HG02981 (cell line): ENCODE results near the gene TCAIM.

Experiments
- ATAC-seq: cut with Tn5 transposase; IDR thresholded peaks from one replicate; pipeline ENCODE4 v1.9.1; 2021; ENCODE audit warnings: mild to moderate bottlenecking, moderate library complexity; ENCODE audit not compliant: unreplicated experiment

The TCAIM gene, protein sequence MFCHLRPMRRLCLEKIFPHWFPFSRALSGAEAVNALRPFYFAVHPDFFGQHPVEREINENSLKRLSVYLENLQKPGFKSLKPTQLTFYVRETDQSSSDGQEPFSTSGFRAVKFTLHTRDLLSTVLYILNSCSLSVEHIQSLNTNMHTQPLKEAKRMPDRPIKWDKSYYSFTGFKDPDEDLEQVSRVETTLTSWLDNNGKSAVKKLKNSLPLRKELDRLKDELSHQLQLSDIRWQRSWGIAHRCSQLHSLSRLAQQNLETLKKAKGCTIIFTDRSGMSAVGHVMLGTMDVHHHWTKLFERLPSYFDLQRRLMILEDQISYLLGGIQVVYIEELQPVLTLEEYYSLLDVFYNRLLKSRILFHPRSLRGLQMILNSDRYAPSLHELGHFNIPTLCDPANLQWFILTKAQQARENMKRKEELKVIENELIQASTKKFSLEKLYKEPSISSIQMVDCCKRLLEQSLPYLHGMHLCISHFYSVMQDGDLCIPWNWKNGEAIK

DNA sequence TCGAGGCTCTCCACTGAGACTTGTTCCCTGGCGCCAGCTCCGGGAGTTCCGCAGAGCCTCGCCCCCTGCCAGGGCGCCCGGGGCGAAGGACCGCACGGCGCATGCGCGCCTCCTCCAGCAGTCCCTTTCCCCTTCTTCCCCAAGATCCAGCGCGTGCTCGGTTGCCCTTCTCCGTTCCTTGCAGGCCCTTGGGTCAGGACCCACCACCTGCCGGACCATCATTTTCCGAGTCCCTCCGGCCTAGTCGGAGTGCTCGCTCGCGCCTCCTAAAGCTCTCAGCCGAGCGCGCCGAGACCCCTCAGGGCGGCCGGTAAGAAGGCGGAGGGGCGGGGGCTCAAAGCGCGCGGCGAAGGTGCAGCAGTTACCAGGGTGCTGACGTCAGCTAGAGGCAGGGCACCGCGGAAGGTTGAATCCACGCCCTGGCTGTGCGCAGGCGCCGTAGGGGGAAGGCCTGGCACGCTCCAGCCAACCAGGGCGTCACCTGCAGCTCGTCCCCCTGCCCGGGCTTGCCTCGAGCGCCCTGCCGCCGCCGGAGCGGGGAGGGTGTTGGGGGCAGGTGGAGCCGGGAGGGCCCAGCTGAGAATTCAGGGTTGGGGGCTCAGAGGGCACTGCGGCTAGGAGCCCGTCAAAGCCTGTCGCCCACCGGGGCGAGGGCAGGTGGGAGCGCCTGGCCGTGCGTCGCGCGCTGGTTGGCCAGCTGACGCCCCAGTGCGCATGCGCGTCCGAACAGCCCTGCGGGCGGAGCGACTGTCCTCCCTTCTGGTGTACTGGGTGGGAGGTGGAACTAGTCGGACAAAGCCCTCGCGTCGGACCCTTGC lies at the start of gene TCAIM:
TSS of gene TCAIM (plus strand) at position 757 of the 818 bp plus-strand sequence. CDS start 16,017 bp downstream, outside the sequence.
- ATAC-seq, result peak; percentile 92

DNA sequence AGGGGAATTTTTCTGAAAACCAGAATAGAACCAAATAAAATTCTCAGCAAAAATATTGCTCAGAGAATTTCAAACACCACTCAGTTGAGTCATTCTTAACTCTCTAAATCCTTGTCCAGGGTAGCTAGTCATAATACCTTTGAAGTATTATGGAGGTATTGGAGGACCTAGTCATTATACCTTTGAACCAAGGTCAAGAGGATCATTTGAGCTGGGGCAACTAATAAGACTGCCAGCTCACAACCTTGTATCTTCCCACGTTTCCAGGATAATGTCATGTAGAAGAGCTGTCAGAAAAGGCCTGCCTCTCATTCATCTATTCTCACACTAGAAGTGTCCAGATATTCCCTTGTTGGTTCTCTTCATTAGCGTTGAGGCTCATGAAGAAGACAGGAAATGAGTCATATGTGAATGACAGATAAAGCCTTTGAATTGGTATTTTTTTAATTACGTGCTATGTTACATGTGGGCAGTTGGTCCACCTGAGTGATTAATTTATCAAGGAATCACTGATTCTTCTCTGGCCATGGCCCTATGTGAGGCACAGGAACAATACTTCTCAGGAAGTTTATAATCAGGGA lies 48.6 kb upstream of the TCAIM start:
- no peak for ATAC-seq

DNA sequence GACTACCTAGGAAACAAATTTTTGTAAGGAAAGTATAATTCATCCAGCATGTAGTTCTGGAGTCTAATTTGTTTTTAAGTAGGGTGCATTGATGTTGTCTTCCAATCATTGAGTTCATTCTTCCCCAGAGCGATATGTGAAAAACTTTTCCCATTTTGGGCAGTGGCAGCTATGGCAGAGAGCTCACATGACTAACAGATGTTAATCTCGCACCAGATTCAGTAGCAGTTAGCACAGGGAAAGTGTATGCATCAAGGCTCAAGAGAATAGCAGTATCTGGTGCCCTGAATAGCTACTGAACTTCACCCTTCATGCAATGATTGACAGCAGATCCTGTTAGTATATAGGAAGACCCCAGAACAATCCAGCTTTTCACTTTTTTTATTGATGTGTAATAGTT lies 46.3 kb upstream of the TCAIM start:
- no peak for ATAC-seq

DNA sequence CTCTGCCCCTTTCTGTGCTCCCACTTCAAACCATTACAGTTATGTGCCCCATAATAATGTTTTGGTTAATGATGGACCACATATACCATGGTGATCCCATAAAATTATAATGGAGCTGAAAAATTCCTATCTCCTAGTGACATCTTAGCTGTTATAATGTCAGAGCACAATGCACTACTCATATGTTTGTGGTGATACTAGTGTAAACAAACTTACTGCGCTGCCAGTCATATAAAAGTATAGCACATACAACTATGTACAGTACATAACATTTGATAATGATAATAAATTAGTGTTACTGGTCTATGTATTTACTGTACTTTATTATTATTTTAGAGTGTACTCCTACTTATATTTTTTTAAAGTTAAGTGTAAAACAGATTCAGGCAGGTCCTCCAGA lies 45.6 kb upstream of the TCAIM start:
- ATAC-seq, result no peak

DNA sequence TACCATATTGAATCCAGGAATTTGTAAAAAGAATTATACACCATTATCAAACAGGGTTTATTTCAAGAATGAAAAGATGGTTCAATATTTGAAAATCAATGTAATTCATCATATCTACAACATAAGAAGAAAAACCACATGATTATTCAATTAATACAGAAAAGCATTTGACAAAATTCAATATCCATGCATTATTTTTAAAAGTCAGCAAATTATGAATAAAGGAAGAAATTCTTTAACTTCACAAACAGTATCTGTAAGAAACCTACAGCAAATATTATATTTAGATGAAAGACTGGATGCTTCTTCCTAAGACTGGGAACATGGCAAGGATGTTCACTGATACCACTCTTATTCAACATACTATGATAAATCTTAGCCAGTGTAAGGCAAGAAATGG lies 41.3 kb upstream of the TCAIM start:
- ATAC-seq, result no peak

DNA sequence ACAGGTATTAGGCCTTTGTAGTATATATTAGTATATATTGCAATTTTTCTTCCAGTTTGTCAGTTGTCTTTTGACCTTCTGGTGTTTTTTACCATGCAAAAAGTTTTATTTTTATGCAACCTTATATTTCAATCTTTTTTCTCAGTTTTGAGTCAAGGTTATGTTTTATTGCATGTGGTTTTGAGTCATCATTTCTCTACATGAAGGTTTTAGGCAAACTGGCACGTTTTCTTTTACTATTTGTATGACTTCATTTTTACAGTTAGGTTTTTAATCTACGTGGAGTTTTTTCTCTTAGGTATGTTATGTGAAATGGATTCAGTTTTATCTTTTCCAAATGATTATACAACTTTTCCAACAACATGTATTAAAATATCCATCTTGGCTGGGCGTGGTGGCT lies 36.8 kb upstream of the TCAIM start:
- no peak for ATAC-seq

DNA sequence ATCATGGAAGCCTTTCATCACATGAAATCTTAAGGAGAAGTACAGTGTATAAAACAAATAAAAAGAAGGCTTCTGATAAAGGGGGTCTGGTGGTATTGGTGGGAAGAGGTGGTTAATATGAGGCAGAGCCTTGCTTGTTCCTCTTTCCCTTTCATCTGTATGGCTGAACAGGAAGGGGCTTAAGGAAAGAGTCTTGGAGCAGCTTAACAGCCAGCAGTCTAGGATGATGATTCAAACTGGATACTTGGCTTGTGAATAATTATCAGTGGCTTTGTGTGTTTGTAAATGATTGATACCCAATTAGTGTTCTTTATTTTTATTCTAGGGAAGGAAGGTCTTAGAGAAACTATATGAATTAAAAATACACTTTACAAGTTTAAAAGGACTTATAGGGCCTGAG lies 29.1 kb upstream of the TCAIM start:
- ATAC-seq, result no peak

DNA sequence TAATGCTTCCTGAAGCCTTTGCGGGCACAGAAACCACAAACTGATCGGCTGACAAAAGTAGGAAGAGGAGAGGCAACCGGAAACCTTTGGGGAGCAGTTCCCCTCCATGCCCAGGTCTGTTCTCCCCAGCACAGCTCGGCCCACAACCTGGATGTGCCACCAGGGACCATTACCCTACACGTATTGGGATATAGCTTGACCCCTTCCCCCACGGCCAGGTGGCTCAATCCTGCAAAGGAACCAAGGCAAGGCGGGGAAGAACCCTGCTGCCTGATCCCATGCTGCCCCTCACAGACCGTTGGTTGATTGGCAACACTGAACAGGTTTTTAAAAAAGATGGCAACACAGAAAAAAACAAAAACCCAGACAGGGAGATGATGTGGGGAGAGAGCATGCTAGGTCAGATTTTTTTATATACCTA lies 19.7 kb upstream of the TCAIM start:
- no peak for ATAC-seq

DNA sequence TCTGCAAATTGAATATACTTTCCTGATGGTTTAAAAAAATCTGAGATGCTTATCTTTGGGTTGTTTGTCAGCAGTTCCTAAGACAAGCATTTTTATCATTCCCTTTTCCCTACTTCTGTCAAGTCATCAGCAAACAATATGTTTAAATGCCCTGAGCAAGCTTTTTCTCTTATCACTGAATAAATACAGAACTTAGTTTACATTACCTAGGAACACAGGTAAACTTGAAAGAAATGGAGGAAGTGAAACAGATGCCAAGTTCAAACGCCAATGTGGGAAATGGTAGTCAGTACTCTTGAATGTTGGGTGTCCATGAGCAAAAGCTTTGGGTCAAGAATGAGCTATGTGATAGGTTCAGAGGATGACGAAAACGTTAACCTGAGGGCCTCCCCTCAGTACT lies 17.2 kb upstream of the TCAIM start:
- no peak for ATAC-seq

DNA sequence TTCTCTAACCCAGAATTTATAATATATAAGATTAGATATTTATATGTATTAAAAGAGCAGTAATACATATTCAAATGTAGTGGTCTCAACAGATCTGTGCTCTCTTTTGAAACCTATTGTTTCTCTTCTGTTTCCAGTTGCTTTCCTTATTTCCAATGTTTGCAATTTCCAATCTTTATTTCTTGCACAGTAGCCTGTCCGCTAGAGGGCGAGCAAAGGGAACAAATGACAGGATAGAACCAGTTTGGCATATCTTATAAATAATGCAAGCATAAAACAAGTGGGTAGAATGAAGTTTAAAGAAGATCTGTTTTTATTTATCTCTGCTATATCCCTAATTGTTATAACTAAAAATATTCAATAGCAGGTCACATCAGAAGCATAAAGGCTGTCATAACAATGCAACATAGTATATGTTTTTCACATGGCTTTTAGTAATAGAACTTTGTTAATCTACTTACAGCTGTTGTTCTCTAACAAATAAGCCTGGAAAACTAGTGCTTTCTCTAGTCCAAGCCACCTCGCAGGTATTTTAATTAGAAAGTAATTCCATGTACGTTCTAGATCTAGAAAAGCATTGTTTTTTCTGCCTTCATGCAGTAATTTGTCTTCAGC lies 15.1 kb upstream of the TCAIM start:
- ATAC-seq, result no peak

DNA sequence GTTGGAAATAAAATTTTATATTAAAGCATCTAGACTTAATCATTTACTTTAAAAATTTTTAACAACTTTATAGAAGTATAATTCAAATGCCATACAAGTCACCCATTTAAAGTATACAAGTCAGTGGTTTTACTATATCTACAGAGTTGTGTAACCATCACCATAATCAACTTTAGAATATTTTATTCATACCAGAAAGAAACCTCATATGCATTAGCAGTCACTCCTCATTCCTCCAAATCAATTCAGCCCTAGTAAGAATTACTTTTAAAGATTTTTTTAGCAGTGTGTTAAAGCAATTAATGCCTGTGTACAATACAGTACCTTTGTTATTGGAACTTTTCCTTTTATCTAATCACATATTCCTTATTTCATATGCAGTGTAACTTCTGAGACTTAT lies 14.0 kb upstream of the TCAIM start:
- no peak for ATAC-seq

DNA sequence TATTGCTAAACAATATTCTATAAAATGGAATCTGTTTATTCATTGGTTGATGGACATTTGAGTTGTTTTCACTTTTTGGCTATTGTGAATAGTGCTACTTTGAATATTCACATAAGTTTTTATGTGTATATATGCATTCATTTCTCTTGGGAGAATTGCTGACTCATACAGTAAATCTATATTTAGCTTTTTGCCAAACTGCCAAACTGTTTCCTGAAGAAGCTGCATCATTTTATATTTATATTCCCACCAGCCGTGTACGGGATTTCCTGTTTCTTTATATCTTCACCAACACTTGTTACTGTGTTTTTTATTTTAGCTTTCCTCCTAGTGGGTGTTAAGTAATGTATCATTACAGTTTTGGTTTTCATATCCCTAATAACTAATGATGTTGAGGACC lies 12.5 kb upstream of the TCAIM start:
- no peak for ATAC-seq

DNA sequence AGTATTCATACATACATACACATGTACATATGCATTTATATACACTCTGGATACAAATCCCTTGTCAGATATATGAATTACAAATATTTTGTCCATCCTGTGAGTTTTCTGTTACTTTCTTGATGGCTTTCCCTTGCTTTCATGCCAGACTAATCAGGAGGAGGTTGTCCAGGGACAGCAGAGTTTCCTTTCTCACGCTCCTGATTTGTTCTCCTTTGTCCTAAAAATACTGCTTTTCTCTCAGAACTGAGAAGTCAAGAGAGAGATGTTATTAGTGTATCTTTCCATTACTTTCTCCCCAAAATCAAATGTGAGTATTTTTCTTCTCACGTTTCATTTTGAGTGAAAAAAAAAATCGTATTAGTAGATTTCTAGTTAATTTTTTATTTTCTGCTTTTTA lies 12.1 kb upstream of the TCAIM start:
- no peak for ATAC-seq

DNA sequence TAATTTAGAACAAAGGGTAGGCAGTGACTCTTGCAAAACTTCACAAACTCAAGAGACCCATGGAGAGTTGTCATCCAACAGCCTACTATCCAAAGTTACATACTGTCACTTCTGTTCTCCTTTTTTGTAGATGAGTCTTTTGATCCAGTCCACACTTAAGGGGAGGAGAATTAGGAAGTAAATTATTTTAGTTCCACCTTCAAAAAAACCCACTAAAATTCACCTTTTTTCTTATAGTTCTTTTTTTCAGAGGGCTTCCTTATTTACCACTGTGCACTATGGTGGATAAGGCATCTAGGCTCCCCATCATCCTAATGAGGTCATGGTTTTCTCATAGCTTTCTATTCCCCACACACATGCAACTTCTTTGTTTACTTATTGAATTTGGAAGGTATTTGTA lies 8.6 kb upstream of the TCAIM start:
- ATAC-seq, result no peak

DNA sequence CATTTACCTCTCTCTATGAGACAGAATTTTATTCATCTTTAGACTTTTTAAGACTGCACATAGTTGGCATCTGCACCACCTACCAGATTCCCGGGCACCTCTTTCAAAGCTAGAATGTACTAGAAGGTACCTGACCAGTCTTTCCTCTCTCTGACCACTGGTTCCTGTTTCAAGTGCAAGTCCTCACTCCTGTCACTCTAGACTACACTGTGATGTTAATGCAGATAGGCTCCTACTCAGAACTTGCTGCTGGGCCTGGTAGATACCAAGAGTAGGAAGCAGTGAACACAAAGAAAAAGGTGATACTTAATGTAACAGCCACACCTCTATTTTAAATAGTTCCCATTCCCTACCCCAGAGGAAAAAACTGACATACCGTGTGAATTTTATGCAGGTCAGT lies 8.1 kb upstream of the TCAIM start:
- ATAC-seq, result no peak

DNA sequence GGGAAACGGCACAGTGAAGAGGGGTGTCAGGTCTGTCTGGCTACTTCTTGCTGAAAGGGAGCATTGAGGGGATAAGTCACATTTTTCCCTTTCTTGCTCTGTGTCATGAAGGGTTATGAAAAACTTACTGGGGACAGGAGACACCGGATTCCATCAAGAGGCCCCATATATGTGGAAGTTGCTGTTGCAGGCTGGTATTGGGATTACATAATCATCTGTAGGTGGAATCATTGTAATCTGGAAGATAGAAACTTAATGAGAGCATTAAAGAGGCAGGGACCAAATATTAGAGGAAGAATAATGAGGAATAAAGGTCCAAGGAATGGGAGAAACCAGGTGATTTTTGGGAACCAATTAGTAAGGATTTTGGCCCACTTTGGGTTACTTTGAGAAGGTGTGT lies 4.2 kb upstream of the TCAIM start:
- no peak for ATAC-seq

DNA sequence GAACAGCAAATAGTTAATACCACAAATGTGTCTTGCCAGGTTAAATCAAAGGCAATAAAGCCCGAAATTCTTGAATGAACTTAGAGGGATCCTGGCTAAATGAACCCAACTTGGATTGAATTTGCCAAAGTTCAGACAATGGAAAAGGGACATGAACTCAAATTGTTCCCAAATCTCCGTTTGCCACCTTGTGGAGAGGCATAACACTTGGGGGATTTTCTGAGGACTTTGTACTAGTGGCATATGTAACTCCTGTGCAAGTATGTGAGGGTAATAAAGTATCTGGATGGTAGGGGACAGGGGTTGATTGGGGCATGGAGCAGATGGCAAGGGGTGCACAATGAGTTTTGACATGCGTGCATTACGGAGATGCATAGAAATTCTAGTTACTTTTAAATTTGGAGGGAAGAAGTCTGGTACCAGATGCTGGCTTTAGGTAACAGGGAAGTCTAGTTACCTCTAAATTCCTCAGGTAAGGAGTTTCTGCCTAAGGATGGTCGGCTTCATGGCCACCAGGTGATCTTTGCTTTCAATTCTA lies 1.2 kb upstream of the TCAIM start:
- no peak for ATAC-seq

DNA sequence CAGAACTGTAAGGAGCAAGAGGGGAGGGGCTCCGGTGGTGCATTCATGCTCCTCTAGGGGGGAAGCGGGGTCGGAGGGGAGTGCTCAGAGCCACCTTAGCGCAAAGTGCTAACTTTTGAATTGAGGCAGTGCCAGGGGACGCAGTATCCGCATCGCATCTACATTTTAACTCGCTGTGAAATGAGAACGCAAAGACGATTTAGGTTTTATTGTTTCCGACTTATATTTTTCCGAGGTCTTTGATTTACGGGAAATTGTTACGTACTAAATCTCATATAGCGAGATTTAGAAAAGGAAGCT lies 212 bp downstream of the TCAIM start:
- ATAC-seq, result no peak

DNA sequence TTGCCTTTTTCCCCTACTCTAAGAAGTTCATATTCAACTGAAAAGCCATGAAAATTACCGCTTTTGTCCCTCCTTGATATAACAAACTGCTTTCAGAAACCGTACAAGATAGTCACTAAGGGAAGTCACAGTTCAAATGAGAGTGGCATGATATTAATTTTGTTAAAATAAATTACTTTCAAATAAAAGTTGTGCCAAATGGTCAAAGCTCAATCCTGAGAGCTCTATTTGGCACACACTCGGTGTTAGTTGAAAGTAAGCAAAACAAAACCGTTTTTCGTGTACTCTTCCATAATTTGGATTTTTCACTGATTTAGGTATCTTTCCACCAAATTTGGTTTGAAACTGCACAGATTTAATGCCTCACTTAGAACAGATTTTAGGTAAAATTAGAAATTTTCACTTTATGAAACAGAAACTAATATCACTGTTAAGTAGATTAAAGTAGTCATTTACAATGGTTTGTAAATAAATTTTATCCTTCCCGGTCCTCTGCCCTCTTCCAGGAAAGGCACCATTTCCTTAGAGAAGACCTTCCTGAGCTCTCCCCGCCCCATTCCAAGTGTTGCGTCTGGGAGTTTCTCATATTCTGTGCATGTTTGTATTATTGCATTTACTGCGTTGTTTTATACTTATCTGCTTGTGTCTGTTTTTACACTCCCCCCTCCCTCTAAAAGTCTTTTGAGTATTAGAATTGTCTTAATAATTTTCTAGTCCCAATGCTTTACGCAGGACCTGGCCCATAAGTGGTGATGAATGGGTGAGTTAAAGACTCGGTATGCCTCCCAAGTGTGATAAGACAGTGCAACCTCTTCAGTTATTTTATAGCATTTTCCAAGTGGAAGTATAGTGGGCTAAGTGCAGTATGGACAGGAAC lies 853 bp downstream of the TCAIM start:
- no peak for ATAC-seq

DNA sequence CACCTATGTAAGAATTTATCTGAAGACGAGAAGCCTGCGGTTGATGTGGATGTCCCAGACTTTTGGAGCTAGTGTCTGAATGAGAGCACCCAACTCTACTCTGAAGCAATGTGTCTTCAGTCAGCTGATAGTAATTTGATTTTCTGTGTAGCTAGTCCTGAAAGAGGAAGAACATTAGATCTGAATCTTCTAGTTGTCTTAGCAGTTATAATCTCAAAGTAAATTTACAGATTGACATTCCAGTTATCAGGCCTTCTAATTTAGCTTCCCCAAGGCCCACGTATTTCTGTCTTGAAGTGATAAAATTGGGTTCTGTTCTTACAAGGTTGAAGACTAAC lies 1.5 kb downstream of the TCAIM start:
- ATAC-seq, result no peak
